AG04450 (cell line): ENCODE results near the gene PRM3. TPM values are rescaled to one million over a fixed set of nuclear protein-coding genes. Genes with fewer than 3 reads are reported as not detected.

Experiments
- CTCF ChIA-PET: fragments of 300-600, 350-600 bp; formaldehyde crosslinking; extraction: SDS; loops from one replicate; lab custom pipeline; 2022; ENCODE audit warnings: antibody characterized with exemption, inconsistent platforms; lab: Charles Lee
- POLR2A ChIA-PET: fragments of 350-600 bp; formaldehyde crosslinking; extraction: SDS; loops from one replicate; lab custom pipeline; 2021; ENCODE audit warnings: antibody characterized with exemption, inconsistent platforms; lab: Yijun Ruan, JAX
- DNase-seq: peaks from one replicate; pipeline ENCODE4 v3.0.0-alpha.2; 2011; ENCODE audit warnings: low read depth, low spot score
- H3K27ac ChIP-seq: one replicate; pipeline ENCODE4 v1.5.1; 2012; ENCODE audit warnings: low read depth, low read length, control low read depth
- H3K27me3 ChIP-seq: one replicate; pipeline ENCODE4 v1.6.0; 2012; ENCODE audit warnings: low read length; ENCODE audit not compliant: control insufficient read depth, insufficient read depth
- H3K4me3 ChIP-seq: 2 replicates; pipeline ENCODE4 v1.5.1; 2011; ENCODE audit warnings: mild to moderate bottlenecking, low read depth, low read length, control low read depth
- H3K9me3 ChIP-seq: 2 replicates; pipeline ENCODE4 v1.5.1; 2012; ENCODE audit warnings: low read length; ENCODE audit not compliant: control insufficient read depth, insufficient read depth
- polyA plus RNA-seq: library from polyadenylated mRNA; depleted of rRNA; stranded (reverse); fragments of >200 nt; gene quantifications from 2 replicates; pipeline ENCODE4 v1.2.3, GENCODE V29; 2011
- TF ChIP-seq, protein P1 (sequence below): IDR thresholded peaks from 2 replicates; pipeline ENCODE4 v1.5.1; 2011; ENCODE audit warnings: low read depth, low read length, control low read depth, inconsistent platforms

Gene PRM3
- polyA plus RNA-seq, 1 experiment, result not detected

DNA sequence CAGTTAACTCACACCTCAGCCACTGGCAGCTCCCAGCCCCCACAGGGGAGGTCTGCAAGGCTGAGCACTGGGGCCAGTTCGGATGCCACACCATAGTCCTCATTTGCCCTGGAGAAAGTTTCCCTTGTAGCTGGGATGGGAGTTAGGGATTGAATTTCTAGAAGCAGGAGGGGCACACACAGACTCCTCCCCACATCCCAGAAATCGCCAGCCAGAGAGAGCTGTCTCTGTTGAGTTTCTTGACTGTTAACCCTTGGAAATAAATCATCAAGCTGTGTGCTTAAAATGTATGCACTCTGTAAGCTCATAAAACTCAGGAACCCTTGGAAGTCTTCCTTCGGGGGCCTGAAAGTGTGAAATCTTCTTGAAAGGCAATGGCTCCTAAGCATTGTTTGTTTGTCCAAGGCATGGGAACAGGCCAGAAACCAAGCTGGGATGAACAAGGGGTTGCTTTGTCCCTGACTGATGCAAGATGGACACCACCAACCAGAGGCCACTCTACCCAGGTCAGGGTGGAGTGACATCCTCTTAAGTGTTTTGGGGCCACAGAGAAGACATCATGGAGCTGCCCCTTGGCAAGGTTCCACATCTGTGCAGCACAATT lies 394 bp upstream of the PRM3 start:
- DNase-seq, result no peak
- Histone ChIP-seq H3K9me3 (peaks cover 3% of the 10 kb centered on the region; the same call in 1 of the 2 replicates), H3K27me3 (peaks cover 13% of the 10 kb centered on the region), H3K4me3 (no peak overlapping the region), H3K27ac (no peak overlapping the region)
- ChIA-PET CTCF (interaction anchor here (1.1 to 3.3 kb wide), 2 partner anchors 16 to 123 kb away, joined by 3 to 14 read pairs; partner anchors contain the start of gene SOCS1), POLR2A (interaction anchor here (0.7 kb wide), 1 partner anchor 195 kb away, joined by 4 read pairs; no protein-coding TSS in a partner anchor)
- TF ChIP-seq, protein P1, sequence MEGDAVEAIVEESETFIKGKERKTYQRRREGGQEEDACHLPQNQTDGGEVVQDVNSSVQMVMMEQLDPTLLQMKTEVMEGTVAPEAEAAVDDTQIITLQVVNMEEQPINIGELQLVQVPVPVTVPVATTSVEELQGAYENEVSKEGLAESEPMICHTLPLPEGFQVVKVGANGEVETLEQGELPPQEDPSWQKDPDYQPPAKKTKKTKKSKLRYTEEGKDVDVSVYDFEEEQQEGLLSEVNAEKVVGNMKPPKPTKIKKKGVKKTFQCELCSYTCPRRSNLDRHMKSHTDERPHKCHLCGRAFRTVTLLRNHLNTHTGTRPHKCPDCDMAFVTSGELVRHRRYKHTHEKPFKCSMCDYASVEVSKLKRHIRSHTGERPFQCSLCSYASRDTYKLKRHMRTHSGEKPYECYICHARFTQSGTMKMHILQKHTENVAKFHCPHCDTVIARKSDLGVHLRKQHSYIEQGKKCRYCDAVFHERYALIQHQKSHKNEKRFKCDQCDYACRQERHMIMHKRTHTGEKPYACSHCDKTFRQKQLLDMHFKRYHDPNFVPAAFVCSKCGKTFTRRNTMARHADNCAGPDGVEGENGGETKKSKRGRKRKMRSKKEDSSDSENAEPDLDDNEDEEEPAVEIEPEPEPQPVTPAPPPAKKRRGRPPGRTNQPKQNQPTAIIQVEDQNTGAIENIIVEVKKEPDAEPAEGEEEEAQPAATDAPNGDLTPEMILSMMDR, result no peak

DNA sequence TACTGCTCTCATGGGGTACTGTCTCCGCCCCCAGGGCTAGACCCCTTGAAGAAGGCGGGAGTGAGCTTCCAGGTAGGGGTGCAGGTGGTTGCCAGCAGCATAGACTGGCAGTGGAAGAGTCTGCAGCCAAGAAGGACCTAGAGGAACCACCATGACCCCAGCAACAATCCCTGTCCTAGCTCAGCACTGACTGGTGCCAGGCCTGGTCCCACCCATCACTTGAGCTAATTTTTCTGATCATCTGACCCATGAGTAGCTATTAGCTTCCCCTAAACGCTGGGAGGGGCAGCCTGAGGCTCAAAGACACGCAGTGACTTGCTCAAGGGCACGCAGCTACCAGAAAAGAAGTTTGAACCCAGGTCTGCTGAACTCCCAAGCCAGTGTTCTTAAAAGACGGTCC lies 945 bp downstream of the PRM3 start:
- no peak for DNase-seq
- no peak overlapping the region for H3K27ac ChIP-seq
- TF ChIP-seq, protein P1, result no peak
- H3K4me3 ChIP-seq, result no peak overlapping the region
- H3K27me3 ChIP-seq, result peaks cover 15% of the 10 kb centered on the region
- POLR2A ChIA-PET, result no interaction called here
- H3K9me3 ChIP-seq, result peaks cover under 1% of the 10 kb centered on the region; the same call in 1 of the 2 replicates
- CTCF ChIA-PET, result interaction anchor here (3.3 kb wide), 1 partner anchor 15 kb away, joined by 14 read pairs; the partner anchor contains the start of gene SOCS1

DNA sequence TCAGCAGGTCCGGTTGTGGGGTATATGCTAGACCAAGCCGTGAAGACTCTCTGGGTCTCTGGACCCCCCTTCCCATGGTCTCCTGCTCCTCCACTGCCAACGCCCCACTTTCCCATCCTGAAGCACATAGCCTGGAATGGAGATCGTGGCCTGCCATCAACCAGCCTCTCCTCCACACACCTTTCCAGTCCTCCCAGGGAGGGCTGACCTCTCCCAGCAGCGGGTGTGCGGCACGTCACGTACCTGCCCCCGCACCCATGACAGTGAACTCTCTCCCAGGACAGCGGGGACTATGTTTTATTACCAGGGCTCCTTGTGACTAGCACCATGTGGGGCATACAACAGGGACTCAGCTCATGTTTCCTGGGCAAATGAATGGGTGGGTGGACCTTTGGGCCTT lies 1.8 kb downstream of the PRM3 start:
- TF ChIP-seq, protein P1, result no peak
- H3K27me3 ChIP-seq, result peaks cover 13% of the 10 kb centered on the region
- no peak overlapping the region for H3K27ac ChIP-seq
- ChIA-PET CTCF (interaction anchor here (0.6 to 3.3 kb wide), 2 partner anchors 14 to 1015 kb away, joined by 3 to 14 read pairs; partner anchors contain the start of gene SOCS1), POLR2A (no interaction called here)
- no peaks in the 10 kb centered on the region; the same call in 1 of the 2 replicates for H3K9me3 ChIP-seq
- no peak for DNase-seq
- no peak overlapping the region for H3K4me3 ChIP-seq

DNA sequence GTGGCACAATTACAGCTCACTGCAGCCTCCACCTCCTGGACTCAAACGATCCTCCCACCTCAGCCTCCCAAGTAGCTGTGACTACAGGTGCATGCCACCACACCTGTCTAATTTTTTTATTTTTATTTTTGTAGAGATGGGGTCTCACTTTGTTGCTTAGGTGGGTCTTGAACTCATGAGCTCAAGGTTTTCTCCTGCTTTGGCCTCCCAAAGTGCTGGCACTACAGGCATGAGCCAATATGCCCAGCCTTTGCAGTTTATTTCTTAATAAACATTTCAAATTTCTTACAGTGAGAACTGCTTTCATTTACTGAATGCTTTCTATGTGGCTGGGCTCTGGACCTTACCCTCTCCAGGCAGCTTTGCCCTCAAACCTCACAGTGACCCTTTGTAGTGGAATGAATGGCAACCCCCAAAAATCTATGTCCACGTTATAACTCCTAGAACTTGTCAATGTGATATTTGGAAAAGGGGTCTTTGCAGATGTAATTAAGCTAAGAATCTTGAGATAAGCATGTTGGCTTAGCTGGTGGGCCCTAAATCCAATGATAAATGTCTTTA lies 2.7 kb downstream of the PRM3 start:
- no peak for DNase-seq
- CTCF ChIA-PET, result interaction anchor here (0.8 kb wide), 1 partner anchor 307 kb away, joined by 3 read pairs; no protein-coding TSS in a partner anchor
- Histone ChIP-seq H3K4me3 (no peak overlapping the region), H3K9me3 (no peaks in the 10 kb centered on the region; the same call in 1 of the 2 replicates), H3K27ac (no peak overlapping the region), H3K27me3 (peaks cover 11% of the 10 kb centered on the region)
- POLR2A ChIA-PET, result no interaction called here
- TF ChIP-seq, protein P1, result no peak

DNA sequence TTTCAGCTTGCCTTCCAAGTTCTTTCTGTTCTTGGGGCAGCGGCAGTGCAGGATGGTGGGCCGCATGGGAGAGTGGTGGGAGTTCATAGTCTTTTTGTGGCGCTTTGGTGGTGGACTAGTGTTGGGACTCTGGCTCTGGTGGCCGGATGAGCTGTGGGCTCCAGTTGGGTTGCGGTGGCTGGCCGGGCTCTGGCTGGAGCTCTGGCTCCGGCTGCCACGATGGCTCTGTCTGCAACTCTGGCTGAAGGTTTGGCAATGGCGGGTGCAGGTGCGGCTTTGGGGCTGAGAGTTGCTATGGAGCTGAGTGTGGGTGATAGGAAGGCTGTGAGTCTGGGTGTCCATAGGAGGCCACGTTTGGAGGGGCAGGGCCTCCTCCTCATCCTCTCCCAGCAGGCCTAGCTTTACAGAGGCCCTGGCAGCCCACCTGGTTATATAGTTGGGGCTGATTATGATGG lies 4.5 kb downstream of the PRM3 start, which contains the start of gene TNP2:
TSS of gene TNP2 (minus strand) at position 405 of the 455 bp plus-strand sequence. CDS start at position 342, 63 bp downstream.
- CTCF ChIA-PET, result interaction anchor here (1.0 kb wide), 2 partner anchors 11 to 305 kb away, joined by 3 read pairs; no protein-coding TSS in a partner anchor
- POLR2A ChIA-PET, result no interaction called here
- H3K9me3 ChIP-seq, result no peaks in the 10 kb centered on the region; the same call in 1 of the 2 replicates
- H3K27me3 ChIP-seq, result peaks cover 13% of the 10 kb centered on the region
- no peak within 1 kb of the TSS for H3K4me3 ChIP-seq
- TF ChIP-seq, protein P1, result no peak
- DNase-seq, result no peak
- H3K27ac ChIP-seq, result no peak within 1 kb of the TSS
